Stimulated activated CD4-positive, alpha-beta T cell treated with anti-CD3 and anti-CD28 coated beads, Interleukin-4, amount 100 ng/mL, for 48 hours (primary cell): ENCODE data around the gene ANKRD28.

Experiments
- DNase-seq, 2 donors: peaks; one replicate each; pipeline ENCODE4 v3.0.0-alpha.2; 2020; ENCODE audit warnings: low read depth in 2 of 2

ANKRD28 gene

GRCh38 chr3:15664144-15664543 is 133.6 kb downstream of the ANKRD28 start:
- DNase-seq: no peak

GRCh38 chr3:15660055-15660935 is 137.5 kb downstream of the ANKRD28 start:
- DNase-seq: no peak

- no peak for DNase-seq
Observed at GRCh38 chr3:15659254-15659975, 138.4 kb downstream of the ANKRD28 start.

DNA sequence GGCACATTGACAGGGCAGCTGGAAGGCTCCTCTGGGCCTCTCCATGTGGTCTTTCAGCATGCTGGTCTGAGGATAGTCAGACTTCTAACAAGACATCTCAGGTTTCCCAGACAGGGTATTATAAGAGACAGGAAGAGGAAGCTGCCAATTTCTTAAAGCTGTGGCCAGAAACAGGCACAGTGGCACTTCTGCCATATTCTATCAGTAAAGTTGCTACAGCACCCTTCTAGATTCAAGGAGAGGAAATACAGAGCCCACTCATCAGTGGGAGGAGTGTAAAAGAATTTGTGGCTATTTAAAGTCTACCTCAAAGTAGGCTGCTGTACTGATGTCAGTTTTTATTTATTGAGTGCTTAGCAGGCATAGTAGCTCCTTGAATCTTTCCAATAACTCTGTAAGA is 140.8 kb downstream of the ANKRD28 start:
- no peak for DNase-seq

DNA sequence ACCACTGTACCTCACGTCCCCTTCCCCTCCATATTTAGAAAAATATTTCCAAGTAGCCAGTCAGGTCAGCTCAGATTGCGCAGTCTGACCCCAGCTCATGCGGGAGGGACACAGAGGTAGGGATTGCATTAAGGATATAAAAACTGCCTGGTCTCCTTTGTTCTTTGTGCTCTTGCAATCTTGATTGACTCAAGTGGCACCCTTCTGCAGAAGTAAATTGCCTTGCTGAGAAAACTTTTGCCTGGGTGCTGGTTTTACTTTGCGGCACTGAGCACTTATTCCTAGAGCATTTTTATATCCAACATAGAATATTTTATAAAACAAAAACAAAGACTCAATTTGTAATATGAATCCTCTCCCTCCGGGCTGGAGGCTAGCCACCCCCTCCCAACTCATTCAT is 141.4 kb downstream of the ANKRD28 start:
- DNase-seq: no peak

GRCh38 chr3:15654891-15655290 is 142.9 kb downstream of the ANKRD28 start:
- DNase-seq: no peak

- no peak for DNase-seq
Observed at GRCh38 chr3:15654127-15654526, 143.7 kb downstream of the ANKRD28 start.

DNA sequence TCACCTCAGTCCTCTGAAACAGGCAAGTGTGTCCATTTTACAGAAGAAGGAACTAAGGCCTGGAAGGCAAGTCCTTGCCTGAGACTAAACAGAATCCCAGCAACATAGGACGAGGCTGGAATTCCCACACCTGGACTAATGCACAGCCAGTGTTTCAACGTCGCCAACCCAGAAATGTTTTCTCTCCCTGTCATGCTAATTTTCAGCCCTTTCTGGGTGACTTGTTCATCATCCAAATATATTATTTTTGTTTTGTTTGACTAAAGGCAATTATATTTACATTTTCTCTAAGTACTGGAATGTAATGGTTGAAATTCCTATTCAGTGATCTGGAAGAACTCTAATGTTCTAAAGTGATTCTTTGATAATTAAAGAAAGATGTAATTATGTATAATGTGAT is 144.5 kb downstream of the ANKRD28 start:
- DNase-seq: no peak

- DNase-seq: no peak
Observed at GRCh38 chr3:15651396-15651795, 146.4 kb downstream of the ANKRD28 start.

- DNase-seq: no peak
Observed at GRCh38 chr3:15649858-15650257, 147.9 kb downstream of the ANKRD28 start.

DNA sequence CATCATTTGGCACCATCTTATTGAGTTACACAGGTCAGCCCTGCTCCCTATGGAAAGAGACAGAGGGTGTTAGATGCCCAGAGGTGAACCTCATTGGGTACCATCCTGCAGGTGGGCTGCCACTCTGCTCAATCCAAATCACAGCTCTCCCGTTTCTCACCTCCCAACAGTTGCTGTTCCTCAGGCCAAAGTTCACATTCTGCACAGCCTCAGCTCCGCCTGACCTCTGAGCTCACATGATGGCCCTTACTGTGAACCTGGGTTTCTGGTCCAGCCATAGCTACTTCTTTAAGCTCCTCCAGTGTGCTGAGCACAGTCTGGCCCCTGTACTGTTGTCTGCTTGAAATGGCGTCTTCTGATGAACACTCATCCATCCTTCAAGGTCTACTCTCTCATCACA is 148.4 kb downstream of the ANKRD28 start:
- no peak for DNase-seq

GRCh38 chr3:15647611-15648167 is 150.1 kb downstream of the ANKRD28 start:
- DNase-seq: peak in 1 of 2 donors; percentile 42

DNA sequence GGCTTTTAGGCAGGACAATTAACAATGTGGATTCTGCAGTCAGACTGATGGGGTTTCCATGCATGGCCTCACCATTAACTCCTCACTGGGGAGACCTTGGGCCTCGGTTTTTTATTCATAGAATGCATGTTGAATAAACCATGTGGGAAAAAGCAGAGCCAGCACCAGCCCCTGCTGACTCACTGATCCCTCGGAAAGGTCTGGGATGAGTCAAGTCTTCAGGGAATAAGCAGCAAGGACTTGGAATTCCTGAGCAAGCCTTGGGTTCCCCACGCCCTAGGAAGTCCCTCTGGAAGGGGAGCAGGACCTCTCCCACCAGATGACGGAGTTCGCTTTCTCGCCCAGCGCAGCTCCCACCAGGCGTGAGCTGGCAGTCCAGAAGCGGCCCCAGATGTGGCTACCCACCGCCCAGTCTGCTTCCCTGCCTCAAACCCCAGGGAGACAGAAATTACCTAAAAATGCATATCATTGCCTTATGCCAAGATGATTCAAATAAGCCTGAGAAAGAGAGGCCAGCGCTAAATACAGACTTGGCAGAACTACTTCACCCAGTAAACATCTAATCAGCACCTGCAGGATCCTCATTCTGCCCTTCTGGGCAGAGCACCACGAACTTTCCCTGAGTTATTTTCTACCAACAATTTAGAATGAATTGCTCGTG is 150.8 kb downstream of the ANKRD28 start:
- no peak for DNase-seq

DNA sequence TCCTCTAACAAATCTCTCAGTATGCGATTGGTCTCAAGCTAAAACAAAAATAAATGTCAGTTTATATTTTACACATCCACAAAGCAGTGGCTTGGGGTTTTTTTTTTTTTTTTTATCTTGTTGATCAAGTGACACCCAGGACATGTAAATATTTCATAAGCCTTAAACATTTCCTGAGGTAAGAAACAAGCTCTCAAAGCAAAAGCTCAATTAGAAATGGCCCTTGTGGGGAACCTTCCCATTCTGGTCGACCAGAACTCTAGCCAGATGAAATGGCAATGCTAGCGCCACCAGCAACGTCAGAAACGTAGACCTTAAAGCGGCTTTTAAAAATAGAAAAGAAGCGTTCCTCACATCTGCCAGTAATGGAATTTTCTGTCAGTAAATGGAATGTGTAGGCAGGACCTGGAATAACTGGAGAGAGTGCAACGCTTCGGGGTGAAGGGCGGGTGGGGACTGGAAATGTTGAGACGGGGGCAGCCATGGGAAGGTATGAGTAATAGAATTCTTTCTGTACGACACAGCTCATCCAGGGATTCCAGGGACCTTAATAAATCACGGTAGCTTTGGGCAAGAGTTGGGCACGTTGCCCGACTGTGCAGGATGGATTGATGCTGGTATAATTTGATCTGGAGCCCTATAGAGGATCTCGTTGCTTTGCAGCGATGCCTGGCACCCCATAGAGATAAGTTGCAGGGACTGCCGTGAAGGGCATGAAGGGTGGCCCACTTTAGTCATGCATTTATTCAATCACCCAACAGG is 151.9 kb downstream of the ANKRD28 start:
- DNase-seq: no peak

DNA sequence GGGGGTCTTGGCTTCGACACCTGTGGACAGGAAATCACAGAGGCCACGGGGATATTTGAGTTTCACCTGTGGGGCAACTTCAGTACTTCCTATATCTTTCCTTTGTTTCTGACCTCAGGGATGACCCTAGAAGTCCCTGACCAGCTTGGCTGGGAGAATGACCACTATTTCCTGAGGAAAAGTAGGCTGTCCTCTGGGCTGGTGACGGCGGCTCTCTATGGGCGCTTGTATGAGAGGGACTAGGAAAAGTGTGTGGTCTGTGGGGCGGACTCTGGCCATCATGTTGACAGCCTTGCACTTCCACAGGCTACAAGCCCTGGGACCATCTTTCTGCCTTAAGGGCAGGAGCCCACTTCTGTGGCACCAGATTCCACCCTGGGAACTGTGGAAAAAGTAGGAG is 152.5 kb downstream of the ANKRD28 start:
- DNase-seq: no peak

GRCh38 chr3:15638891-15639262 is 158.9 kb downstream of the ANKRD28 start:
- DNase-seq: no peak

DNA sequence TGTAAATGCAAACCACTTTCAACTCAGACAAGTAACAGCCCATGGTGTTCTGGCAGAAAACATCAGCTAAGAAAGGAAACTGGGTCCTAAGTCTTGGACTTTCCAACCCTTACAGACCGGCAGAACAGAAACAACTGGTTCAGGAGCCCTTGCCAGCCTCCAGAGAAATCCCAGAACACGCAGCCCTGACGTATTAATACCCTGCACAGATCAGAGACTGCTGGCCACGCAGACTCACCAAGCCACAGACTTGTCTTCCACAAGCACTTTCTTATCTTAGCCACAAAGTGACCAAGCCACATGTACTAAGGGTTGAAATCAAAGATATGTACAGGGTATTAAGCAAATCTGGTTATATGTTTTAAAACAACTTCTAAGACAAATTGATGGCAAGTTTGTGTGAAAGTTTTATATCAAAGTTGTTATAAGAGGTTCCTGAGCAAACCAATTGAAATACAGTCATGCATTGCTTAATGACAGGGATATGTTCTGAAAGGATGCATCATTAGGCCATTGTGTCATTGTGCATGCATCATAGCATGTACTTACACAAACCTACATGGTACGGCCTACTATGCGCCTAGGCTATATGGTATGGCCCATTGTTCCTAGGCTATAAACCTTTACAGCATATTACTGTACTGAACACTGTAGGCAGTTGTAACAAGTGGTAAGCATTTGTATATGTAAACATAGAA is 159.4 kb downstream of the ANKRD28 start:
- no peak for DNase-seq

DNA sequence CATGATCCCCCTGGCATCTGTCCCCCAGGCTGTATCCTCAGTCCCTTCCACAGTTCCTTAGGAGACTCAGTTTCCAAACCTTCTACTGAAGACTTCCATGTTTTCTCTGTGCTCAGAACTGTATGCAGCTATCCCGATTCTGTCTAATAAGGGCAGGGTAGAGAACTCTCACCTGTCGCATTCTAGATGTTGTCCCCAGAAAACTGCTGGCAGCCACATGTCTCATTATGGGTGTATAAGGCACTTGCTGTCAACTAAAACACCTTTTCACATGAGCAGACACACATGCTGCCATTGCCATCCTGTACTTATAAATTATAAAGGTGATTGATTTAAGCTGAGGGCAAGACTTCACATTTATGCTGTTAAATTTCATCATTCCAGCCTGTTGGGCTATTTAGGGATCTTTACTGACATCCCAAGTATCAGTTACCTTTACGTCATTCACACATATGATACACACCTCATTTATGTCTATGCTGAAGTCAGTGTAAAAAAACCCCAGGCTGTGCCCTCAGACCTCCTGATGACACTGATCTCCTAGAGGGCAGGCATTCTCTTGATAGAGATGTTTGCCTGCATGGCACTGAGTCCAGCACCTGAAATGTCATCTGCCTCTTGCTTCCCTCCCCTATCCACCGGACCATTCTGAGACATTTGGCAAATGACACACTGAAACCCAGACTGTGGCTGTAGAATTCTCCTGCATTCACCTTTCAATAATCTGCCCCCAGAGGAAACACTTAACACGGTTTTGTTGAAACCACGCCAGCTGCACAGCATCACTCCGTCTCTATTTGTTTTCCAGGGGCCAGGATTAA is 160.4 kb downstream of the ANKRD28 start:
- DNase-seq: no peak

DNA sequence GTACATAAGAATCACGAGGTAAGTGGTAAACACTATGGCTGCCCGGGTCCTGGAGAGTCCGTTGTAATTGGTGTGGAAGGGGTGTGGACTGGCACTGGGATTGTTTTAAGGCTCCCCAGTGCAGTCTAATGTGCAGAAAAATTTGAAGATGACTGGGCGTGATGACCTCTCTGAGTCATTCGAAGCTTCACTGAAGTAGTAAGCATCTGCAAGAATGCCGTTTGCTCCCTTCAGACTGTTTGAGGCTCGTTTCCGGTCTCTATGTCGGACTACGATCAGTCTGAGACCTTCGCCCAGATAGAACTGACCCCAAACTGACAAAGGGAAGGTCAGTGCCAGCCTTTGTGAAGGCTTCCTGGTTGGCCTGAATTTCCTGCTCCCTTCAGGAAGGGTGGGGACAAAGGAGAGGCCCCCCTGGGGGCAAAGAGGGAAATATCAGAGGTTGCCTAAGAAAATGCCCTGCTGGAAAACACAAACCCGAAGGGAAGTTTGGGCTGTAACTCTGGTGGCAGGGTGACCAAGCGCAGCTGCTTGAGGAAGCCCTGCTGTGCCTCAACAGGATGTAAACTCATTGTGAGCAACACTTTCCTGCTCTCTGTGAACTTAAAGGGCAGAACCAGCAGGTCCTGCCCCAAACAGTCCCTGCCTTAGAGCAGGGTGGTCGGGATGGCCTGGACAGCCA is 161.6 kb downstream of the ANKRD28 start:
- no peak for DNase-seq
